Activated naive CD4-positive, alpha-beta T cell treated with Interleukin-2 at 50 U/mL for 16 hours (primary cell): ENCODE results near the gene ELOVL1.
"Not testable (repeated sequence)": the region's sequence is repeated elsewhere in the genome, so short reads cannot be mapped to it uniquely, and the experiment has no call there.

Experiments
- DNase-seq: peaks from one replicate; pipeline ENCODE4 v3.0.0-alpha.2; 2020

Gene ELOVL1

DNA sequence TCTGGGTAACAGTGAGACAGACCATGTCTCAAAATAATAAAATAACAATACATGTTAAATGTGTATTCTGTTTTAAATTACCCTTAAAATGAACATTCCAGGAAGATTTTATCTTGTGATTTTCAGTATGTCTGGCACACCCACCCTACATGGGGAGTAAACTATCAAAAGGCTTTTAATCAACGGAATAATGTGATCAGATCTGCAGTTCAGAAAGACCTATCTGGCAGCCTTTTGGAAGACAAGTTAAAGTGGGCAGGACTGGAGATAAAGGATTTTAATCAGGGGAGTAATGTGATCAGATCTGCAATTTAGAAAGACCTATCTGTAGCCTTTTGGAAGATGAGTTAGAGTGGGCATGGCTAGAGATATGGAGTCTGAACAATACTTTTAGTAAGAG, 11.7 kb upstream of the ELOVL1 start:
- DNase-seq, result no peak

DNA sequence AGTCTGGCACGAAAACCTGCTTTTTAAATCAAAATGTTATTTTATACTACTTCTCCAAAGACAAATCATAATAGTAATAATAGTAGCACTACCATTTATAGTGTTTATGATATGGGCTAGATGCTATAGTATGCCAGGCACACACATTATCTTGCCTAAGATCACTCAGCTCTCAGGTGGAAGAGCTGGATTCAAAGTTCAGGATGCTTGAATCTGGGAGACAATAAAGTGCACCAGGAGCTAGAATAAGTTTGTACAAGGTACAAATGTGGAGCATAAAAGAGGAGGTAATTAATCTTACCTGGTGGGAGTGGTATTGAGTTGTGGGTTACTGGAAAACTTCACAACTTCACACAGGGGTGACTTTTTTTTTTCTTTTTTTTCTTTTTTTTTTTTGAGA, 10.0 kb upstream of the ELOVL1 start:
- no peak for DNase-seq

DNA sequence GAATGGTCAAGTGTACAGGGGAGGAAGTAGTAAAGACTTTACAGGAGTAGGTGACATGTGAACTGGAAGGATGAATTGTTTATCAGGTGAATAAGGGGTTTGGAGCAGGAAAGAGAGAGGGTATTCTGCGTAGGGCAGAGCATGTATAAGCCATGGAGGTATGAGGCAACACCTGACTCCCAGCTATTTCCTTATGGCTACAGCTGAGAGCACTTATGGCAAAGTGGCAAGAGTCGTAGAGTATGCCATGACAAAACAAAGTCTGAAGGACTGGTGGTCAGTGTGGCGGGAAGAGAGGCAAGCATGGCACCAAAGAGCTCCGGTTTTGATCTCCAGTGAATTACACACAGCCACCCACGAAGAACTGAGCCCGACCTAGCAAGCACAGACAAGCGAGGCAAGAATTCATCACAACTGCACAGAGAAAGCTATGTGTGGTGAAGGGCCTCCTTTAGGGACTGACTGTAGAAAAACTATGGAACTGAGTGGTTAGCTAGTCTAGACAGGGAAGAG, 9.0 kb upstream of the ELOVL1 start:
- no peak for DNase-seq

DNA sequence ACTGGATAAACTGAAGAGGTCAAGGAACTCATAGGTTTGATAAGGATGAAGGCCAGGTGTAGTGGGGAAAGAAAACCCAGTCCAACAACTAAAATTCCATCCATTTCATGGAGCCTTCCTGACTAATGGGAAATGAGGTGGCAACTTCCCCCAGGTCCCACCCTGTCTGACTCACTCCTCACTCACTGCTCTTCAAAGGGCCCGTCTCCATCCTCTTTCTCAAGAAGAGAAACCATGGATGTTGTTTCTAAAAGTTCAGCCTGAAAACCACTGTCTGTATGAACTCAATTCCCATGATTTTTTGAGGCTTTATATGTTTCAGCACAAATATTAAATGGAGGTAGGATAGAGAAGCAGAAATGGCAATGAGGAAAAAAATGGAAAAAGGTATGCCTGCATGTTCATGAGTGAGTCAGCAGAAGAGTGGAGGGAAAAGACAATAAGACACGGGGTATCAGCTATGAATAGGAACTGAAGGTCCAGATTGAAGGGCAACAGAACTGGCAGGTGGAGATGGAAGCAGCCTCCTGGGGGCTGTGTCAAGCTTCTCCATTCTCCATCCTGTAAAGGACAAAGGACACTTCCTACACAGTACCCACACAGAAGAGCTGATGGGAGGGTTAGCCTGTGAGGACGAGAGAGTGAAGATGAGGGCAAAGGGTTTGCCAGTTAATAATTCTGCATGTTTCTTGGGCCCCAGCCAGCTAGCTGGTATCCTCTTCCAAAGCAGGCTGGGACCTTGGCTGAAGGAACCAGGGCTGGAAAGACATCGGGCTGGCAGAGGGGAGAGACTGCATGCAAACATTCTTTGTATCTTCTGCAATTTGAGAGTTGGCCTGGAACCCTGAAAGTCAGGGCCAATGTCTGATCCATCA, 5.5 kb upstream of the ELOVL1 start:
- no peak for DNase-seq

DNA sequence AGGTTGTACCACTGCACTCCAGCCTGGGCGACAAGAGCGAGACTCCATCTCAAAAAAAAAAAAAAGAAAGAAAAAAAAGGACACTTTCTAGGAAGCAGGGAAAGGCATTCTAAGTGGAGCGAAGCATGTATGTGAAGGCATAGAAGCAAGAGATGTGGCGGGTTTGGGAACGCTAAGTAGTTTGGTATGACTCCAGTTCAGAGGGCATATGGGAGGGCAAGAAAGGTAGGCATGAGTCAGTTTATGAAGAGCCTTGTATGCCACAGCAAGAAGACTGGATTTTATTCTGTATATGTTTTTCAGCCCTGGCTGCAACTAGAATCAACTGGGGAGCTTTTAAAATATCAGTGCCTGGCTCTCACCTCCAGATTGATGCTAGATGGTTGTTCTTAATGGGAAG, 4.4 kb upstream of the ELOVL1 start:
- DNase-seq, result no peak

DNA sequence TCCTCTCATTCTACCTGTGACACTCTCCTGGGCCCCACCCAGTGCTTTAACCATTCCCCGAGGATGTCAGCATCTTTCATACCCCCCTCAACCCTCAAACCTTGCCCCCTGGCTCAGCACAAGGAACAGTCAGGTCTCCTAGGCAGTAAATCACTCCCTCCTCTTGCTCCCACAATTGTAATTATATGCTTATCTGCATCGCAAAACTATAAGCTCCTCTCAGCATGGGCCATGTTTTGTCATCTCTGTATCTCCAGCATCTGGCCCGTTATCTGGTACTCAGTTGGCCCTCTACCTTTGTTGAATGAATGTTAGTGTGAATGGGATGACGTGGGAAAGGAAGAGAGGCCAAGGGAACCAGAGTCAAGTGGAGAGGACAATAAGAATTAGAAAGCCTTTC, 2.8 kb upstream of the ELOVL1 start:
- no peak for DNase-seq

DNA sequence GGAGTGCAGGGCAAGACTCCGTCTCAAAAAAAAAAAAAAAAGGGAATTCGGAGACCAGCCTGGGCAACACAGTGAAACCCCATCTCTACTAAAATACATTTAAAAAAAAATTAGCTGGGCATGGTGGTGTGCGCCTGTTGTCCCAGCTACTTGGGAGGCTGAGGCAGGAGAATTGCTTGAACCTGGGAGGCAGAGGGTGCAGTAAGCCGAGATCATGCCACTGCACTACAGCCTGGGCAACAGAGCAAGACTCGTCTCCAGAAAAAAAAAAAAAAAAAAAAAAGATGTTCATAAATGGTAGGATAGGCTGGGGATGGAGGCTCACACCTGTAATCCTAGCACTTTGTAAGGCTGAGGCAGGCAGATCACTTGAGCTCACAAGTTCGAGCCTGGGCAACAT, 2.0 kb upstream of the ELOVL1 start:
- not testable (repeated sequence) for DNase-seq

DNA sequence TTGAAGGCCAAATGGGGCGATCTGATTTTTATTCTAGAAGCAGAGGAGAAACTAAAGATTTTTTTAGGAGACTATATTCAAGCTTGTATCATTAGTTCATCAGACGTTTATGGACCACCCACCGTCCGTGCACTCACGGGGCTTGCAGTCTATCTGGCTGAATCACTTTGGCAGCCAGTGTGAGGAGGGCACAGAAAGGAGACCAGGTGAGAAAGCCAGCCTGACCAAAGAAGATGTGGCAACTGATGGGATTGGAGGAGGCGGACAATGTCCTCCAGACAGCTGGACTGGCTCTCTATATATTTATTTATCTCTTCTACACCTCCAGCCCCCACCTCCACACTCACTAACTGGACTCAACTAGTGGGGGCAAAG, 822 bp upstream of the ELOVL1 start:
- no peak for DNase-seq

DNA sequence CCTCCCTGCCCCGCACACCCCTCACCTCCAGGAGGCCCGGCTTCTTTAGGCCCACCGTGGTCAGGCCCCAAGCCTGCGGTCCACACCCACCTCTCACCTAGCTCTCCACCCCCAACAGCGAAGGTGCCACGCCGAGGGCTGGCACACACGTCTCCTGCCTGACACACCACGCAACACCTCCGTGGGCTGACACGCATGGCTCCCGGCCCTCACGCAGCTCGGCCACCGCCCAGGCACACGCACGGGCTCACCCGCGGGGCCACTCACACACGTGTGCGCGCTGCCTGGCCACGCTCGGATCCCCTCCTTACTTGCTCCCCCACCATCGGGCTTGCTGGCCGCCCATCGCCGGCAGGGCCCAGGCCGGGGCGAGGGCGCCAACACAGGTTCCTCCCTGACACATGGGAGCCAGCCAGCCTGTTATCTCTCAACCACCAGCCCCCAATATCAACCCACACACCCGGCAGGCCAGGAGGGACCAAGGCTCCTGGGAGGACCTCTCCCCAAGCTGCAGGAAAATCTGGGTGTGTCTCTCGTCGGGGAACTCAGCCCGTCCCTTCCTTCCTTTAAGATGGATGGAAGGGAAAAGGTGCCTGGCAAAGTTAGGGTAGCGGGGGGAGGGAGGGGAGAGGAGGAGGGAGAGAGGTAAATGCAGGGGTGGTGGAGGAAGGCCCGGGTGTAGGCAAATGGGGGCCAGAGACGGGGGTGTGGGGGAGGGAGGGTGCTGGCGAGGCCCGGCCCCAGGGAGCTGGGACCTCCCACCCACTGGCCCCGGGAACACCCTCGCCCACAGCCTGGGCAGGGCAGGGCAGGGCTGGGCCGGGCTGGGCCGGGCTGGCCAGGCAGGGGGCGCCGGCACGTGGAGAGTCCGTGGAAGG, 546 bp downstream of the ELOVL1 start:
- peak; percentile 58 for DNase-seq

DNA sequence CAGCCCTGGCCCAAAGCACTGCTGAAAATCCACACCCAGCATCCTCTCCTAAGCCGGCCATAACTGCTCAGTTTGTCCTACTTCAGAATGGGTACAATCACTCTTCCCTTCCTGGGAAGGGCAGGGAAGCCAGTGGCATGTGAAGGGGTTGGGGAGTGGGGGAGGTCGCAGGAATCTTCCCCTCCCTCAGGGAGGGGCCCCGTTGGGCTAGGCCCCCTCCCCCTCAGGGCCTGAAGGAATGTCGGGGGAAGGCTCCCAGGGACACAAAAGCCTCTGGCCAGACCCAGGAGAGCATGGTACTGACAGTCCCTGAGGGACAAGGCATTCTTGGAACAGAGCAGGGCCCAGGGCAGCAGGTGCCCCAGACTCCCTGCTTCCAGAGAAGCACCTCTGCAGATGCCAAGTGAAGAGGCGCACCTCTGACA, 1.2 kb downstream of the ELOVL1 start:
- DNase-seq, result no peak

DNA sequence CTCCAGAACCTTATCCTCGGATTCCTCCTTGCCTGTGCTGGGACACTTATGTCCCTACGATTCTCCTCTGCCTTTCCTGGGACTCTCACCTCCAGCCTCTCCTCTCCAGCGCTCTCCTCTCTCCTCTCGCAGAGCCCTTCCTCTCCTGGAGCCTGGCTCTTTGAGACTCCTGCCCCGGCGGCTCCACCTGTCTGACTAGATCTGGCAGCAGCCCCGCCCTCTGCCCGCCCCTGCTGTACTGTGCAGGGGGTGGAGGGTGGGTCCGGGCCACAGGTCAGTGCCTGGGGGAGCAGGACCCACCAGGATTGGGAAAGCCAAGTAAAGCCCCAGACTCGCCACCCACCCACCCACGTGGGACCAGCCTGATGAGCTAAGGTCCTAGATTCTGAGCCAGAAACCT, 1.6 kb downstream of the ELOVL1 start:
- DNase-seq, result no peak

DNA sequence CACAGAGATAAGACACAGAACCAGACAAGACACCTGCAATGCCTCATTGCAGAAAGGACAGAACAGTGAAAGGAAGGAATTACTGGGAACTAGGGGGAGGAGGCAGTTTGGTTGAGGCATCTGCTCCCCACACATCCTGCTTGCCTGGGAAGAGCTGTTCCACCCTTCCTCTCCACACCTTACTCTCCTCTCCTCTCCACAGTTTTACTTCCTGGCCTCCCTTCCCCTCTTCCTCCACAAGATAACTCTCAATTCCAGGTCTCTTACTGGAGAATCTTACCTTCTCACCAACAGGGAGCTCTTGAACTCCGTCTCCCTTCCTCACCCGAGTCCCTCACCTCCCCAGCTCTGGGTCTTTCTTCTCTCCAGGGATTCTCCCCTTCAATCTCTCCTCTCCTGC, 2.1 kb downstream of the ELOVL1 start:
- no peak for DNase-seq

DNA sequence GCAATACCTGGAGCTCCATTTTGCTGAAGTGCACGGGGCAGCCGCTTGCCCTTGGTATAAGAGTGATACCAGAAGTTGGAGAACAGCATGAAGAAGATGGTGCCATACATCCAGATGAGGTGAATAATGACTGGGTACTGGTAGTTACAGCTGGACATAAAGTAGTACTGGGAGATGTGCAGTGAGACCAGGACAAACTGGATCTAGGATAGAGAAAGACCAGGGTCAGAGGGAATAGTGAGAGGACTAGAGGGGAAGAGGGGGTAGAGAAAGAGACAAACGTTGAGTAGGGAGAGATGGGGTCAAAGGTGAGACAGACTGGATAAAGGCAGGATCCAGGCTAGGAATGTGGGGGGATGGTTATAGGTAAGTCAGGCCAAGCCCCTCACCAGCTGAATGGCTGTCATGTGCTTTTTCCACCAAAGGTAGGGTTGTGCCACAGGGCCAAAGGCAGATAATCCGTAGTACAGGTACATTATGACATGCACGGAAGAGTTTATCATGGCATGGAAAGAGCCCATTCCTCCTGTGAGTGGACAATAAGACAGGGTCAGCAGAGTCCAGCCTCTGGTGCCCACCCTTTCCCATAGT, 3.8 kb downstream of the ELOVL1 start:
- DNase-seq, result no peak

DNA sequence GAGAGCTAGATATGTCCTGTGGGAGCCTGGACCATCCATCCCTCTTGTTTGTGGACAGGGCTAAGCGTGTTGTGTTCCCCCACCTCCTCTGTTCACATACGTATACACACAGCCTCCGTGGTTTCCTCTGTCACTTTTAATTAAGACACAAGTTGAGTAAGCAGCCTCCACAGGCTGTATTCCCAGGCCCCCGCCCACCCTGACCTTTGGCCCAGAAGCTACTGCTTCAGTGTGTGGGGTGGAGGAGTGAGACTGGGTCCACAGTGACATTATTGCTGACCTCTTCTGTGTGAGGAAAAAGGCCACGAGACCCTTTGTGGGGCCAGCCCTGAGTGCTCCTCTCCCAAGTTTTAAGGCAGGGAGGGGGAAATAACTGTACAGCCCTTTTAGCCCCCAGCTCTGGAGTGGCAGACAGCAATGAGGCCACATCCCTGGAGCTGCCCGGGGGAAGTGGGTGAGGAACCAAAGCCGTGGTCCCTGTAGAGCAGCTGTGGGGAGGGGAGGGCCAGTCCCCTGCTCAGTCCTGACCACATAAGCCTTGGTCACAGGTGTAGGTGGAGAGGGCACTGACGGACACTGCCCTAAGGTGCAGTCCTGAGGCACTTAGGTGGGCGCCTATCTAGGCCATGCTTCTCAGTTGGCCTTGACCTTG, 4.4 kb downstream of the ELOVL1 start:
- DNase-seq, result no peak

DNA sequence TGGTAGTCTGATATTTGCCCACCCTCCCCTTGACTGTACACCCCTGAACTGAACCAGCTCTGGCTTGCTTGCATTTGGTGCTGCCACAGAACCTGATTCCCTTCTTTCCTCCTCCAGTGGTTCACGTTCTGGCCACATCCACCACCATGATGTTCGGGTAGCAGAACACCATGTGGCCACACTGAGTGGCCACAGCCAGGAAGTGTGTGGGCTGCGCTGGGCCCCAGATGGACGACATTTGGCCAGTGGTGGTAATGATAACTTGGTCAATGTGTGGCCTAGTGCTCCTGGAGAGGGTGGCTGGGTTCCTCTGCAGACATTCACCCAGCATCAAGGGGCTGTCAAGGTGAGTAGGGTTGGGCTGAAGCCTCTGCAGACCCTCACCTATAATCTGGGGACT, 7.2 kb downstream of the ELOVL1 start:
- DNase-seq, result no peak

DNA sequence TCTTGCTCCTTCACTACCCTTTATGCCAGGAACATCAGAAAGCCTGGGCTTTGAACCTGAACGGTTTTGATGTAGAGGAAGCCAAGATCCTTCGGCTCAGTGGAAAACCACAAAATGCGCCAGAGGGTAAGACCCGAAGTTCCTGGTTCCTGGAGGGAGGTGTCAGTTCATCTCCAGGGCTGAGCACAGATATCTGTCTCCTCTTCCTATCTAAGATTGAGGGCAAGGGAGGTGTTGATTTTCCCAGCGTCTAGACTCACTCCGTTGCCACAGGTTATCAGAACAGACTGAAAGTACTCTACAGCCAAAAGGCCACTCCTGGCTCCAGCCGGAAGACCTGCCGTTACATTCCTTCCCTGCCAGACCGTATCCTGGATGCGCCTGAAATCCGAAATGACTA, 8.1 kb downstream of the ELOVL1 start:
- DNase-seq, result no peak

DNA sequence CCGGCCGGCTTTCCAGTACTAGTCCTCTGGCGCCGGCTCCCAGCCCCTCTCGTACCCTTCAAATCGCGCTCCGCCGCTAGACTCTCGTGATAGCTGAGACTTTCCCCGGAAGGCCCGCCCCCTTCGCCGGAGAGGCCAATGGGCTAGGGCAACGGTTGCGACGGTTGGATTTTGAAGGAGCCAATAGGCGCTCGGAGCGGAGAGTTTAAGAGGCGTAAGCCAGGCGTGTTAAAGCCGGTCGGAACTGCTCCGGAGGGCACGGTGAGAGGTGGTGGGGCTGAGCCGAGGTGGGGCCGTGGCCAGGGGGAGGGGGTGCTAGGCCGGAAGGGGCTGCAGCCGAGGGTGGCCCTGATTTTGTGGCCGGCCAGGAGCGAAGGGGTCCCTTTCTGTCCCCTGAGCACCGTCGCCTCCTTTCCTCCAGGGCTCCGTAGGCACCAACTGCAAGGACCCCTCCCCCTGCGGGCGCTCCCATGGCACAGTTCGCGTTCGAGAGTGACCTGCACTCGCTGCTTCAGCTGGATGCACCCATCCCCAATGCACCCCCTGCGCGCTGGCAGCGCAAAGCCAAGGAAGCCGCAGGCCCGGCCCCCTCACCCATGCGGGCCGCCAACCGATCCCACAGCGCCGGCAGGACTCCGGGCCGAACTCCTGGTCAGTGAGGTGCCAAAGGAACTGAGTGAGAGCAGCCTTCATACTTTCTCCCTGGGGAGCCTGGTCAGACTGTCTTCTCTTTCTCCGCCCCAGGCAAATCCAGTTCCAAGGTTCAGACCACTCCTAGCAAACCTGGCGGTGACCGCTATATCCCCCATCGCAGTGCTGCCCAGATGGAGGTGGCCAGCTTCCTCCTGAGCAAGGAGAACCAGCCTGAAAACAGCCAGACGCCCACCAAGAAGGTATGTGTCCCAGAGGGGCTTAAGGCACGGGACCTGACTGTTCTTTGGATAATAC, 8.8 kb downstream of the ELOVL1 start, which contains the start of gene CDC20:
Gene CDC20 (plus strand): TSS at position 236 of the 948 bp plus-strand sequence. CDS start 235 bp downstream, at position 471.
- DNase-seq, result peak; percentile 99

DNA sequence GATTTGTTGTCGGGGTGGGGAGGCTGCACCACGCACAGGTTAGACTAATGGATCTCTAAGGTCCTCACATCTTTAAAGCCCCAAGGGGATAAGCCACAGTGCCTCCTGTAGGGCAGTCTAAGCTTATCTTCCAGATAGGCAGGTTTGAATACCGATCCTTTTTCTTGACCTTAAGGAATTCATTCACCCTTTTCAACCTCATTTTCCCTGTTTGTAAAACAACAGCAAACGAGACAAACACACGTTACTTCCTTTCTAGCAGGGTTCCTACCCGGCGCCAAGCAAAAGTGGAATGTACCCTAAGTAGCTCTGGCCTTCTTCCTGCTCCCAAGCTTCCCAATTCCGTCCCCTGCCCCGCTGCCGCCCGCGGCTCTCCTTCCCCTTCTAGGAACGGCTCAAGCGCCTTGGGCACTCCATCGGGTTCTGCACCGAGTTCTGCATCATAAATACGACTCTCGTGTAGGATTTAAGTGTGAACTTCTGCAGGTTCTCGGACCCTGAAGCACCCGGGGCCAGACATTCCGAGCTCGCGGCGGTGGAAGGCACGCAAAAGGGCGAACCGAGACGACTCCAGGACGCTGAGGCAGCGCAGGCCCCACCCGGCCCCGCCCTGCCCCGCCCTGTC, 9.6 kb downstream of the ELOVL1 start:
- DNase-seq, result peak; percentile 21

DNA sequence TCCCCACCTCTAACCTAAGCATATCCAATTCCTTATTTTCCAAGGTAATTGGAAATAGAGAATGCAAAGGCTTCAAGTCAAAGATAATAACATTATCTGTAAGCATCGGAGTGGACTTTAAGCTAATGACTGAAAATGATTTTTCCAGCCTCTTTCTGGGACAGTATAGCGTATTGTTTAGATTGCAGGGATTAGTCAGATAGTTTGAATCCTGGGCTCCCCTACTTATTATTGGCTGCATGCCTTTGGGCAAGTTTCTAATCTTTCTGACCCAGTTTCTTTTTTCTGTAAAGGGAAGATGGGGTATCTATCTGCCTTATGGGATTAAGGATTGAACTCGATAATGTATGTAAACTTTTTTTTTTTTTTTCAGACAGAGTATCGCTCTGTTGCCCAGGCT, 10.6 kb downstream of the ELOVL1 start:
- DNase-seq, result no peak

DNA sequence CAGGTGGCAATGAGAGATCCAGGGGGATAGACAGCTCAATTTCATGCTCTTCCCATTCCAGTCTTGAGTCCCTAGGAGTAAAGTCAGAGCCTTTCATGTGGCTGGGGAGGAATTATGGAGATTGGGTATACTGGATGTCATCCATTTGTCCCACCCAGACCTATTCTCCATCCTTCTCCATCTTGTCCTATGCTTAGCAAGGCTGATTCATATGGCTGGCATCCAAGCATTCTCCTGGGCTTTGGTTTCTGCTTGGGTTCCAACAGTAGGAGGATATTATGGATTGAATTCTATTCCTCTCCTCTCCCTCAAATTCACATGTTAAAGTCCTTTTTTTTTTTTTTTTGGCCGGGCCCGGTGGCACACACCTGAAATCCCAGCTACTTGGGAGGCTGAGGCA, 12.9 kb downstream of the ELOVL1 start:
- DNase-seq, result no peak

DNA sequence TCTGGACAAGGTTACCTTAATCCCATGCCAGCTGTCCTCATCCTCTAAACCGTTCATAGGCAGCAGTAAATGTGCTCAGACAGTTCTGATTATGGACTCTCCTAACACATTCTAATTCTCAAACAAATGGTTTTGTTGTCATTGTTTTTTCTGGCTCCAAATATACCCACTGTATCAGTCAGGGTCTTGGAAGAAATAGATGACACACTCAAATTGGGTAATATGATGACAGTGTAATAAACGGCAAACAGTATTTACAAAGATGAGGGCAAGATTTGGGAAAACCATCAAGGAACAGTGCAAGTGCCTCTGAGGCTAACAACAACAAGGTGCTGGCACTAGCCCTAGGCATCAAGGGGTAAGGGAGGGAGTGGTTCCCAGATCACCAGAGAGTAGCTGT, 13.3 kb downstream of the ELOVL1 start:
- DNase-seq, result no peak
